Kidney (tissue), 14 donors: ENCODE measurements around the gene KRT72. TPM values are rescaled to one million over a fixed set of nuclear protein-coding genes. Genes with fewer than 3 reads are reported as not detected.
"Not testable (repeated sequence)": the region's sequence is repeated elsewhere in the genome, so short reads cannot be mapped to it uniquely, and the experiment has no call there.

Source experiments
- DNase-seq, 5 donors: peaks; one replicate each; pipeline ENCODE4 v3.0.0-alpha.2; 2013 to 2020
- FAIRE-seq: peaks from 2 replicates; lab custom pipeline; 2012; peaks lifted over from hg19 to GRCh38; lab: Jason Lieb, UNC
- H3K27ac ChIP-seq, 2 donors: one replicate each; pipeline ENCODE4 v1.7.0; 2013; ENCODE audit warnings: low read depth in 2 of 2, low read length in 2 of 2, inconsistent platforms in 1 of 2
- H3K27me3 ChIP-seq: one replicate; pipeline ENCODE4 v1.7.1; 2013; ENCODE audit warnings: low read length, inconsistent platforms; ENCODE audit not compliant: control insufficient read depth, insufficient read depth
- H3K36me3 ChIP-seq, 3 donors: one replicate each; pipeline versions ENCODE4 v1.7.0 to v1.7.1; 2013; ENCODE audit warnings: low read length in 3 of 3, control low read depth in 1 of 3, inconsistent platforms in 1 of 3; ENCODE audit not compliant: insufficient read depth in 3 of 3, control insufficient read depth in 2 of 3
- H3K4me1 ChIP-seq, 3 donors: one replicate each; pipeline versions ENCODE4 v1.7.0 to v1.7.1; 2013; ENCODE audit warnings: low read length in 3 of 3, inconsistent platforms in 1 of 3, low read depth in 1 of 3; ENCODE audit not compliant: control insufficient read depth in 2 of 3, insufficient read depth in 2 of 3
- H3K4me3 ChIP-seq, 3 donors: one replicate each; pipeline versions ENCODE4 v1.7.0 to v1.8.1; 2013; ENCODE audit warnings: low read length in 3 of 3, control low read depth in 1 of 3, inconsistent platforms in 1 of 3
- H3K9ac ChIP-seq, 3 donors: one replicate each; pipeline versions ENCODE4 v1.7.0 to v1.7.1; 2013; ENCODE audit warnings: low read length in 3 of 3, control low read depth in 1 of 3, inconsistent platforms in 1 of 3
- H3K9me3 ChIP-seq, 3 donors: one replicate each; pipeline versions ENCODE4 v1.7.0 to v1.7.1; 2013; ENCODE audit warnings: low read length in 3 of 3, control low read depth in 1 of 3, inconsistent platforms in 1 of 3; ENCODE audit not compliant: control insufficient read depth in 2 of 3, insufficient read depth in 1 of 3
- CTCF ChIP-seq: IDR thresholded peaks from 3 replicates; pipeline ENCODE4 v1.5.1; 2012; ENCODE audit warnings: mild to moderate bottlenecking, moderate library complexity, borderline replicate concordance; ENCODE audit not compliant: insufficient read depth; ENCODE audit errors: extremely low read depth
- intact Hi-C: fragments of 100-400 bp; cut with DNase I; formaldehyde crosslinking; loops from one replicate; pipeline ENCODE4 v1.11.1; 2022
- polyA plus RNA-seq: library from polyadenylated mRNA; stranded (reverse); fragments of 350-450 nt; fragmentation: Illumina TruSeq; extraction: RNeasy Lipid Tissue Mini Kit (QIAGEN cat#74804); gene quantifications from one replicate; pipeline ENCODE4 v1.2.3, GENCODE V29; 2014; ENCODE audit warnings: low read depth, low replicate concordance; ENCODE audit not compliant: insufficient read depth
- total RNA-seq: library from RNA; stranded (reverse); fragmentation: NEBNext Ultra II Directional; extraction: Animal tissue kit (Norgen Biotek cat#: 25700); gene quantifications from one replicate; pipeline ENCODE4 v1.2.1, GENCODE V29; 2021
- donor health status: control.
- donor health status: control.
- donor health status: control.
- donor health status: control.
- donor health status: control.
- donor health status: DM: yes; HTN: yes; CAD: no.
- donor health status: Normal renal cell carcinoma (clear cell type).

The KRT72 gene
- total and polyA plus RNA-seq, 2 donors from 2014 or later, result not detected

GRCh38 chr12:52601671-52602070 lies 408 bp upstream of the KRT72 start:
- no peaks in the 10 kb centered on the region for H3K36me3 ChIP-seq
- H3K27me3 ChIP-seq, result peaks cover 24% of the 10 kb centered on the region
- H3K4me1 ChIP-seq, result no peaks in the 10 kb centered on the region
- intact Hi-C loops, result no loop called here
- no peak for TF ChIP-seq CTCF
- DNase-seq (peak in 1 of 5 donors; percentile 18), FAIRE-seq (no peak)
- H3K4me3 ChIP-seq, result no peak overlapping the region
- H3K27ac ChIP-seq, result no peak overlapping the region
- no peak overlapping the region for H3K9ac ChIP-seq
- no peaks in the 10 kb centered on the region for H3K9me3 ChIP-seq

- H3K27ac ChIP-seq, result no peak overlapping the region
- peaks cover 27% of the 10 kb centered on the region for H3K27me3 ChIP-seq
- no peaks in the 10 kb centered on the region for H3K9me3 ChIP-seq
- H3K4me1 ChIP-seq, result no peaks in the 10 kb centered on the region
- H3K36me3 ChIP-seq, result no peaks in the 10 kb centered on the region
- FAIRE-seq (no peak), DNase-seq (peak in 1 of 5 donors; percentile 1)
- TF ChIP-seq CTCF, result no peak
- H3K9ac ChIP-seq, result no peak overlapping the region
- H3K4me3 ChIP-seq, result no peak overlapping the region
- intact Hi-C loops, result no loop called here
Measured at GRCh38 chr12:52600475-52600874, 788 bp downstream of the KRT72 start.

GRCh38 chr12:52600071-52600470 lies 1.2 kb downstream of the KRT72 start:
- intact Hi-C loops, result no loop called here
- no peak overlapping the region for H3K27ac ChIP-seq
- H3K4me1 ChIP-seq, result no peaks in the 10 kb centered on the region
- no peaks in the 10 kb centered on the region for H3K9me3 ChIP-seq
- DNase-seq (peak in 2 of 5 donors; percentile 1 to 3), FAIRE-seq (no peak)
- H3K36me3 ChIP-seq, result no peaks in the 10 kb centered on the region
- H3K27me3 ChIP-seq, result peaks cover 27% of the 10 kb centered on the region
- no peak for TF ChIP-seq CTCF
- H3K4me3 ChIP-seq, result no peak overlapping the region
- H3K9ac ChIP-seq, result no peak overlapping the region

GRCh38 chr12:52598966-52599365 lies 2.3 kb downstream of the KRT72 start:
- Histone ChIP-seq H3K27ac (no peak overlapping the region), H3K9ac (no peak overlapping the region), H3K4me3 (no peak overlapping the region), H3K36me3 (no peaks in the 10 kb centered on the region), H3K9me3 (no peaks in the 10 kb centered on the region), H3K27me3 (peaks cover 27% of the 10 kb centered on the region), H3K4me1 (no peaks in the 10 kb centered on the region)
- DNase-seq (no peak), FAIRE-seq (no peak)
- TF ChIP-seq CTCF, result no peak
- intact Hi-C loops, result no loop called here

GRCh38 chr12:52594237-52594636 lies 7.0 kb downstream of the KRT72 start:
- intact Hi-C loops, H3K9me3 ChIP-seq, H3K4me3 ChIP-seq, FAIRE-seq, H3K4me1 ChIP-seq, H3K27me3 ChIP-seq, H3K36me3 ChIP-seq, DNase-seq, H3K9ac ChIP-seq, H3K27ac ChIP-seq: not testable (repeated sequence)
